ENCODE results near the gene NTSR1.

- TF ChIP-seq POLR2A (IDR thresholded peaks at IDR 0.05) (no peak), CTCF (IDR thresholded peaks at IDR 0.05) (no peak)
Measured at GRCh38 chr20:62775206-62775605, 66.6 kb downstream of the NTSR1 start.

Data from right lobe of liver (tissue), 4 donors.